ENCODE measurements around the gene GGTLC2.

DNA sequence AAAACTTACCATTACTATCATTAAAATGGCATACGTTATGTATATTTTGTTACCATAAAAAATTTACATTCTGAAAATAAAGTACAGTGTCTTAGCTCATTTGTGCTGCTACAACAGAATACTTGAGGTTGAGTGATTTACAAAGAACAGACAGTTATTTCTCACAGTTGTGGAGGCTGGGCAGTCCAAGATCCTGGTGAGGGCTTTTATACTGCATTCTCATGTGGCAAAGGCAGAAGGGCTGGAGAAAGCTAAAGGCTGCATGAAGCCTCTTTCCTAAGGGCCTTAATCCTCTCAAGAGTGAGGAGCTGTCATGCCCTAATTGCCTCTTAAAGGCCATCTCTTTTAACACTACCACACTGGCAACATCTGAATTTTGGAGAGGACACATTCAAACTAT lies 13.3 kb downstream of the GGTLC2 start:
- TF ChIP-seq POLR2A (IDR thresholded peaks at IDR 0.05; ENCODE audit: low read length) (no peak), GATA1 (IDR thresholded peaks at IDR 0.05; ENCODE audit: low read depth, low read length) (no peak)

Data from erythroblast (primary cell).